NCI-H1048 (cell line): ENCODE measurements around the gene CHAC1.
A peak's percentile ranks its signal among the peaks of the same experiment; 100 is the strongest.

Experiments
- DNase-seq: peaks from one replicate; lab custom pipeline; 2025; lab: John Stamatoyannopoulos, UW

Gene CHAC1

DNA sequence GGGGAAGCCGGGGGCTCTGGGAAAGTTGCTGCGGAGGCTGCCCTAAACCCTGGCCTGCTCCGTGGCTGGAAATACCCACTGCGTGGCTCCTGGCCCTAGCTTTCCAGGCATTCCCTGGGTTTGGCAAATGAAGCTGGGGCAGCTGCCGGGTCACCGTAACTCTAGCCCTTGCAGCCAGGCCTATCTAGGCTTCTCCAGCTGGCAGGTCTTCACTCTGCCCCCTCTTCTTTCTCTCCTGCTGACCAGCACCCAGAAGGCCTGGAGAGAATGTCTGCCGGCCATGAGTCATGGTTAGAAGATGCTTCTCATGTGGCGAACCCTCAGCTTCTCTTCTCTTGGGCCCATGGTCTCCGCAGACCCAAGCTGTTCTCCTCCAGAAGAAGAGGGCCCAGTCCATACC lies 29.7 kb upstream of the CHAC1 start:
- DNase-seq = no peak

- DNase-seq = no peak
Observed at GRCh38 chr15:40925495-40925862, 27.8 kb upstream of the CHAC1 start.

DNA sequence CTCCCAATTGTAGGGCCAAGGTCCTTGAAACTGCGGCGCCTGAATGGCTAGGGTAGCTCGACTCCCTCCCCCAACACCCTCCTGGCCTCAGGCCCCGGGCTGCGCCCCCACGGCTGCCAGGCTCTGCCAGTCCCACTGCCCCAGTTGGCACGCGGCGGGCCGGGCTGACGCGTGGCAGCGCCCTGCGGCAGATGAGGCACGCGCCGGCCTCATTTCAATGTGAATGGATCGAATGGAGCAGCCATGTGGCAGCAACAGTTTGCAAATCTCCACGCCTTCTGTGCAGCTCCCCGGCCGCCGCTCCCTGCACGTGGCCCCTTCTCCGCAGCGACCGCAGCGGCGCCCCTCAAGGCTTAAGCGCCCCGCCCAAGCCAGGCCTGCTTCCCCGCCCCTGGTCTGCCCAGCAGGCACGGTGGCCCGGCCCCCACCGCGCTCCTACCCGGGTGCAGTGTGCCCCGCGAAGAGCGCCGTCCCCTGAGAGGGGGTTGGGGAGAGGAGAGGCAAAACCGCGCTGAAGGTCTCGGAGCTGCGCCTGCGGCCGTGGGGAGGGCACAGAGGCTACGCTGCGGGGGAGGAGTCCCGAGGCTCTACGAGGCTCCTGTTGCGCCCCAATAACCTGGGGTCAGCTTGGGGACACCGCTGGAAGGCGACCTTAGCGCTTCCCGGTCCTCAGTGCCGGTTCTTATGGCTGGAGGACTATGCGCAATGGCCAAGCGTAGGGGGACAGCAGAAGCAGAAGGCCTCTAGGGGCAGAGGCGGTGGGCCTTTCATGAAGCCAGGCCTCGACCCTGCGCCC lies 27.2 kb upstream of the CHAC1 start:
- no peak for DNase-seq

DNA sequence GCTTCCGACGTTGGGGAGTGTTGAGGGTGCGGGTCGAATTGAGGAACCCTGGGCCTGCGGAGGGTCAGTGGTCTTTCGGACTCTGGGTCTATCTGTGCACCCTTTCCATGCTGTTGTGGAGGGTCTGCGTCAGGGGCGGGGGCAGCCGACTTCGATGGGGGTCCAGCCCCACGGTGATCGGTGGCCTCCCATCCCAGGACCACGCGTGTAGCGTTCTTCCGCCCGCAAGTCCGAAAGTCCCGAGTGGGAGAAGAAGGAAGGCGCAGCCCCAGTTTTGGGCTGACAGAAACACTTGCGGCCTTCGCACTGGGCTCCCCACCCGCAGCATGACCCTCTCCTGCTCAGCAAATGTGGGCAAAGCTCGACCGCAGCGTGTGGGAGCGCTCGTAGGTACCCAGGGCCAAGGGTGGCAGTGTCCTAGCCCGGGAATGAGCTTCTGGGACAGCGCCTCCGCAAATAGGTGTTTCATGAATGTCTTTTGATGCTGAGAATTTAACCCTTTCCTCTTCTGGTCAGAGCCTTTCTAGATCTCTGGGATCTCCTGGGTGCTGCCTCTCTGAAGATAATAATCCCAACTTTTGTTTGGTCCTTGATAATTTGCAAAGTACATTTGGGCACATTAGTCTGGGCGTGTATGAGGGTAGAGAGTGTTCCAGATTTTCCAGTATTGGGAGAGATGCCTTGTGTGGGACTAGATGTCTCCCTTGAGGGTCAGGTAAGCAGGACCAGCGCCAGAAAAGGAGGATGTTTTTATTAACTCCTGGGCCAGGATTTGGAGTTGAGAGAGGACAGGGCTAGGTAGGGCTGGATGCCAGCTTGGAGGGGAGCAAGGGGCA lies 26.4 kb upstream of the CHAC1 start:
- DNase-seq = no peak

DNA sequence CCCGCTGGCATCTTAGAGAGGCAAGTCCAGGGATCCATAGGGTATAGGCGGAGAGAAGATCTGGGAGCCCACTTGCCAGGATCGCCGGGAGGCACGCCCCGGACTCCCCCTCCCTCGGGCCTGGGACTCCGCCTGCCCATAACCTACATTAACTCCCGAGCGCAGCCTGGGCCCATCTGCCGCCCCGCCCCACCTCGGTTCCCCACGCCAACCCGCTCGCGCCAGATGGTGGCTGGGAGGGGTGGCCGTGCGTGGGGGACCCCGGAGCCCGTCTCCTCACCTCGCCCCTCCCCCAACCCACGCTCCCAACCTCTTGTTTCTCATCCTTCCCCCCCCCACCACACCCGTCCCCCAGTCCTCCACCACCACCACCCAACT lies 25.8 kb upstream of the CHAC1 start:
- DNase-seq = no peak

DNA sequence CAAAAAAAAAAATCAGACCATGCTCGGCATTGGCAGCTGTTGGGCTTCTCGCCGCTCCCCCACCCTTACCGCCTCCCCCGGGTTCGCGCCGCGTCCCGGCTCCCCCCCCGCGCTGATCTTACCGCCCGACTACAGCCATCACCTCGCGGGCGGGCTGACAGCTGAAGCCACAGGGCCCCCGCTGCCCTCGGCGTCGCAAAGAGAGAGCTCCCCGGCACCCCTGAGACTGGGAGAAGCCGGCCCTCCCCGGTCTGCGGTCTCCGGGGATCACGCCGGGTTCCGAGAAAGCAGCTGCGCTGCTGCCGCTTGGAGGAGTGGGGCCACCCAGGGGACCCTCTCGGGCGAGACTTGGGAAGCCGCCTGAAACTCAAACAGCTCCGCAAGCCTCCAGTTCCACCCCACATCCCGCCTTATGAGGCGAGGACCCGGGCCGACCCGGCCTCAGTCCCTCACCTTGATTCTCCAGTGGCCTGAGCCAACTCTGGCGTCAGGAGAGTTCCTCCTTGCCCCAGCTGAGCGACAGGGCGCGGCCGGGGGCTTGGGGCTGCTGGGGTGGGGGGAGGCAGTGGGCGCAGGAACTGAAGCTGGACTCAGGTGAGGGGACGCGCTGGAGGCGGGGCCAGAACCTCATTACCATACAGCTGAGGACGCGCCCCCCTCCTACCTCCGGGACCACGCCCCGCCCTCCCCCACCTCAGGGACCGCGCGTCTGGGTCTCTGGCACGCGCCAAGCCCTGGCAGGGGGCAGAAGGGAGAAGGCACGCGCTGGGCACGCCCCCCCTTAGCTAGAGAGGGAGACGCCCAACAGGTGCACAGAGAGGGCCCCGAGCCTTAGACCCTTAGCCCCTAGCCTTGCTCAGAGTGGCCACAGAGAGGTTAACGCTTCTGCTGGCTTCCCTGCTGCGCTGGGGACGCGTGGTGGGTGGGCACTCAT lies 25.1 kb upstream of the CHAC1 start:
- DNase-seq = peak; percentile 33

DNA sequence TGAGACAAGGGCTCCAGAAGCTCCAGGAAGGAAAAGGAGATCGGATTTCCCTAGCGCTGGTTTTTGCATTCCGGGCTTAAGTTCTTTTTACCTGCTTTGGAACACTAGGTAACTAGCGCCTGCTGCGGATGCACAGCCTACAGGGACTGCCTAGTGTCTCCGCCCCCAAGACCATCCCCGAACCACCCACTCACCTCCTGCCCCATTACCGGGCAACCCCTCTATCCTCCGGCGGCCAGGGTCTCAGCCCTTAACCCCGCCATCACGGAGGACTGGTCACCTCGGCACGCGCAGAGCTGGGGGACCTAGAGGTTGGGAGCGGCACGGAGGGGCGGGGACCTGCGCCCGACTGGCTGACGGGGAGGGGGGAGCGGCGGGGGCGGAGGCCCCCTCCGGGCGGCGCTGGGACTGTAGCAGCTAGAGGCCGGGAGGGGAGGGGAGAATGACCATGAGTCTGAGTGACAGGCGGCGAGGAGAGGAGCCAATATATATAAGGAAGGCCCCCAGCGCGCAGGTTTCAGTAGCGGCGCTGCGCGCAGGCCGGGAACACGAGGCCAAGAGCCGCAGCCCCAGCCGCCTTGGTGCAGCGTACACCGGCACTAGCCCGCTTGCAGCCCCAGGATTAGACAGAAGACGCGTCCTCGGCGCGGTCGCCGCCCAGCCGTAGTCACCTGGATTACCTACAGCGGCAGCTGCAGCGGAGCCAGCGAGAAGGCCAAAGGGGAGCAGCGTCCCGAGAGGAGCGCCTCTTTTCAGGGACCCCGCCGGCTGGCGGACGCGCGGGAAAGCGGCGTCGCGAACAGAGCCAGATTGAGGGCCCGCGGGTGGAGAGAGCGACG lies 24.2 kb upstream of the CHAC1 start, which contains the start of gene DLL4:
Gene DLL4 (plus strand): TSS at position 520 of the 839 bp plus-strand sequence. CDS start 329 bp downstream, outside the sequence.
- peak; percentile 44 for DNase-seq

DNA sequence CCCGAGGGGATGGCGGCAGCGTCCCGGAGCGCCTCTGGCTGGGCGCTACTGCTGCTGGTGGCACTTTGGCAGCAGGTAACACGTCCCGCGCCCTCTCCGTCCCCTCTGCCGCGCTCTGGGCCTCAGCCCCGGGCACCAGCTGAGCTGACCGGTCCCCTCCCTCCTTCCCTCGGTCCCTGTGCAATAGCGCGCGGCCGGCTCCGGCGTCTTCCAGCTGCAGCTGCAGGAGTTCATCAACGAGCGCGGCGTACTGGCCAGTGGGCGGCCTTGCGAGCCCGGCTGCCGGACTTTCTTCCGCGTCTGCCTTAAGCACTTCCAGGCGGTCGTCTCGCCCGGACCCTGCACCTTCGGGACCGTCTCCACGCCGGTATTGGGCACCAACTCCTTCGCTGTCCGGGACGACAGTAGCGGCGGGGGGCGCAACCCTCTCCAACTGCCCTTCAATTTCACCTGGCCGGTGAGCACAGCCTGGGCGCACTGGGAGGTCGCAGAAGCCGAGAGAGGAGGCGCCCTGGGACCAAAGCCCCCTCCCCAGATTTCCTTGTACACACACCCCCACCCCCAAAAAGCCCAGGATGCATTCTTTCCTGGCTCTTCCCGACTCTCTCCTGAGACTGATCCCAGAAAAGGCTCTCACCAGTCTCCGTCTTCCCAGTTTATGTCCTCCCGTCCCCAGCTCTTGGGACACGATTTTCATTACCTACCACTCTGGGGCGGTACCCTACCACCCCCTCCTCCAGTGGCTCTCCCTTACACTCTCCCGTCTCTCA lies 23.4 kb upstream of the CHAC1 start:
- DNase-seq = no peak

GRCh38 chr15:40930430-40931299 lies 22.6 kb upstream of the CHAC1 start:
- DNase-seq = peak; percentile 27

DNA sequence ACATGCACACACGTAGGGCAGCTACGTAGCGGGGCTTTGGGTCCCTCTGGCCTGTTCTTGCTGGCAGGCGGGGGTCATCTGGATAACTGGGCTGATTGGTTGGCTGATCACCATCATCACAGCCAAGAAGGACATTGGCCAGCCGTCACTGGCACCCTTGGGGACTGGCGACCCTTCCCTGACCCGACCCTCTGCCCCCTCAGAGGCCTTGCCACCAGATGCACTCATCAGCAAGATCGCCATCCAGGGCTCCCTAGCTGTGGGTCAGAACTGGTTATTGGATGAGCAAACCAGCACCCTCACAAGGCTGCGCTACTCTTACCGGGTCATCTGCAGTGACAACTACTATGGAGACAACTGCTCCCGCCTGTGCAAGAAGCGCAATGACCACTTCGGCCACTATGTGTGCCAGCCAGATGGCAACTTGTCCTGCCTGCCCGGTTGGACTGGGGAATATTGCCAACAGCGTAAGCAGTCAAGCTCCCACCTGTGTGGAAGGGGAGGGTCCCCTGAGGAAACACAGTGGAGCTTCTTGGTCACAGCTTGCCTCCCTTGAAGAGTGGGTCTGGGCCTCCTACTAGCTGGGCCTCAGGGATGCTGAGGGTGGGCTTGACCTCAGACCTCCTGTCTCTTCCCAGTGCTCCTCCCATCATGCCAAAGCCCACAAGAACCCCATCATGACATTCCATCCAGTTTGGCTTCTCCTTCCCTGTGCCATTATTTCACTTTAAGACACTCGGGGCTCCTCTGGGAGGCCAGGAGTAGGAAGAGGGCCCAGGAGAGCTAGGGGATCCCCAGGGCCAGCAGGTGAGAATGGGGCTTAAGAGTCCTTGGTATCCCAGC lies 21.8 kb upstream of the CHAC1 start:
- DNase-seq = no peak

GRCh38 chr15:40932156-40932555 lies 21.1 kb upstream of the CHAC1 start:
- no peak for DNase-seq

- no peak for DNase-seq
Observed at GRCh38 chr15:40932649-40933516, 20.4 kb upstream of the CHAC1 start.

DNA sequence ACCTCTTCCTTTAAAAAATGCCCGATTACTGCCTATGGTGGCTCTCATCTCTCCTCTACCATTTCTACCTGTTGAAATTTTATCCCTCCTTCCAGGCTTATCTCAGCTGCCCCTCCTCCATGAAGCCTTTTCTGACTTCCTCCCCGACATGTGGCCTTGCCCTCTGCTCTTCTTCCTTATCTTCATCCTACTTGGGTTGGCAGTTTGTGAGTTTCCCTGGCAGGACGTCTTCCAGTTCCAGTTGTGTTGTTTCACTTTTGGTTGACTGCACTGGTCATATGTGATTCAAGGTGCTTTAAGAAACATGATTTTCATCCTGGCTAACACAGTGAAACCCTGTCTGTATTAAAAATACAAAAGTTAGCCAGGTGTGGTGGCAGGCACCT lies 19.8 kb upstream of the CHAC1 start:
- DNase-seq = no peak

DNA sequence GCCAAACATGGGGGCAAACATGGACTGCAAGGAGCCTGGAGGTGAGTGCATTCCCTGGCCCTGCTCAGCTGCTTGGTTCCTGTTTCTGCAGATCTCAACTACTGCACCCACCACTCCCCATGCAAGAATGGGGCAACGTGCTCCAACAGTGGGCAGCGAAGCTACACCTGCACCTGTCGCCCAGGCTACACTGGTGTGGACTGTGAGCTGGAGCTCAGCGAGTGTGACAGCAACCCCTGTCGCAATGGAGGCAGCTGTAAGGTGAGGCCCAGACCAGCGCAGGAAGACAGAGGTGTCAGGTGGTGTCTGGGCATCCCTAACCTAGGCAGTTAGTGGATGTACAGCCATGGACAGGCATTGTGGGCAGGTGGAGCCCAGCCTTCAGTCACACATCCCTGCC lies 18.8 kb upstream of the CHAC1 start:
- DNase-seq = no peak

DNA sequence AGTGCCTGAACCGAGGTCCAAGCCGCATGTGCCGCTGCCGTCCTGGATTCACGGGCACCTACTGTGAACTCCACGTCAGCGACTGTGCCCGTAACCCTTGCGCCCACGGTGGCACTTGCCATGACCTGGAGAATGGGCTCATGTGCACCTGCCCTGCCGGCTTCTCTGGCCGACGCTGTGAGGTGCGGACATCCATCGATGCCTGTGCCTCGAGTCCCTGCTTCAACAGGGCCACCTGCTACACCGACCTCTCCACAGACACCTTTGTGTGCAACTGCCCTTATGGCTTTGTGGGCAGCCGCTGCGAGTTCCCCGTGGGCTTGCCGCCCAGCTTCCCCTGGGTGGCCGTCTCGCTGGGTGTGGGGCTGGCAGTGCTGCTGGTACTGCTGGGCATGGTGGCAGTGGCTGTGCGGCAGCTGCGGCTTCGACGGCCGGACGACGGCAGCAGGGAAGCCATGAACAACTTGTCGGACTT lies 17.0 kb upstream of the CHAC1 start:
- no peak for DNase-seq

DNA sequence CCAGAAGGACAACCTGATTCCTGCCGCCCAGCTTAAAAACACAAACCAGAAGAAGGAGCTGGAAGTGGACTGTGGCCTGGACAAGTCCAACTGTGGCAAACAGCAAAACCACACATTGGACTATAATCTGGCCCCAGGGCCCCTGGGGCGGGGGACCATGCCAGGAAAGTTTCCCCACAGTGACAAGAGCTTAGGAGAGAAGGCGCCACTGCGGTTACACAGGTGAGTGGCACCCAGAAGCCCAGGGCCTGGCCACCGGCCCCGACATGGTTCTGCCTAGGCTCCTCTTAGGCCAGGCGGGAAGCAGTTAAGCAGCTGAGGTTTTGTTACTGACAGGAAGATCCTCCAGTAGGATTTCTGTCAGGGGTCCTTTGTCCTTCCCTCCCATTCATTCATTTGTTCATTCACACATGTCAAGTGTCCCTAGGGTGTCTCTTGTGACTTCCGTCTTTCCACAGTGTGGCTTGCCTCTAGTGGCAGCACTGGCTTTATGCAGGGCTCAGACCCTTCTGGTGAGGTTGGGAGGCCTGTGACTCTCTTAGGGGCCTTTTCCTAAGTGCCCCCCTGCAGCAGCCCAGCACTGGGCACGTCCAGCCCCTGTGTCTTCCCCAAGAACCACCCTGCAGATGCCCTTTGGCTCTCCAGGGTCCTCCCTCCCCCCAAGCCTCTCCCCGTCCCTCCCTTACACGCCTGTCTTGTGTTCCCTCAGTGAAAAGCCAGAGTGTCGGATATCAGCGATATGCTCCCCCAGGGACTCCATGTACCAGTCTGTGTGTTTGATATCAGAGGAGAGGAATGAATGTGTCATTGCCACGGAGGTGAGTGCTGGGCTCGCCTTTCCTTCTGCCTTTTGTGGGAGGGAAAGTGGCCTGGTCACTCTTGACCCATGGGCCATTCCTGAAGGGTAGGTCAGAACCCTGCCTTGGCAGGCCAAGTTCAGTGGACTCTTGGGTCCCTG lies 16.3 kb upstream of the CHAC1 start:
- no peak for DNase-seq
